Activated T-cell treated with anti-CD3 and anti-CD28 coated beads, Interleukin-2, amount 50 U/mL, for 1 hour (primary cell): ENCODE data around the gene TLCD2.
"Not testable (repeated sequence)": the region's sequence is repeated elsewhere in the genome, so short reads cannot be mapped to it uniquely, and the experiment has no call there.

Experiments
- DNase-seq: peaks from one replicate; pipeline ENCODE4 v3.0.0-alpha.2; 2020

TLCD2 gene, protein sequence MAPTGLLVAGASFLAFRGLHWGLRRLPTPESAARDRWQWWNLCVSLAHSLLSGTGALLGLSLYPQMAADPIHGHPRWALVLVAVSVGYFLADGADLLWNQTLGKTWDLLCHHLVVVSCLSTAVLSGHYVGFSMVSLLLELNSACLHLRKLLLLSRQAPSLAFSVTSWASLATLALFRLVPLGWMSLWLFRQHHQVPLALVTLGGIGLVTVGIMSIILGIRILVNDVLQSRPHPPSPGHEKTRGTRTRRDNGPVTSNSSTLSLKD

GRCh38 chr17:1709971-1710806 lies at the start of gene TLCD2:
TLCD2 (minus strand) TSS chr17:1710377; CDS start chr17:1710242, 135 bp downstream.
- DNase-seq = no peak

DNA sequence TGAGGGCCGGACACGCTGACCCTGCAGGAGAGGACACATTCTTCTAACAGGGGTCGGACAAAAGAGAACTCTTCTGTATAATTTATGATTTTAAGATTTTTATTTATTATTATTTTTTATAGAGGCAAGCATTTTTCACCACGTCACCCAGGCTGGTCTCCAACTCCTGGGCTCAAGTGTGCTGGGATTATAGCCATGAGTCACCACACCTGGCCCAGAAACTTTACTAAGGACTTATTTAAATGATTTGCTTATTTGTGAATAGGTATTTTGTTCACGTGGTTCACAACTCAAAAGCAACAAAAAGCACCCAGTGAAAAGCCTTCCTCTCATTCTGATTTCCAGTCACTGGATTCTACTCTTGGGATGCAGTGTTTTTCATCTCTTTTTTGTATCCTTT lies 49.4 kb upstream of the TLCD2 start:
- DNase-seq = no peak

GRCh38 chr17:1758807-1759206 lies 48.6 kb upstream of the TLCD2 start:
- no peak for DNase-seq

DNA sequence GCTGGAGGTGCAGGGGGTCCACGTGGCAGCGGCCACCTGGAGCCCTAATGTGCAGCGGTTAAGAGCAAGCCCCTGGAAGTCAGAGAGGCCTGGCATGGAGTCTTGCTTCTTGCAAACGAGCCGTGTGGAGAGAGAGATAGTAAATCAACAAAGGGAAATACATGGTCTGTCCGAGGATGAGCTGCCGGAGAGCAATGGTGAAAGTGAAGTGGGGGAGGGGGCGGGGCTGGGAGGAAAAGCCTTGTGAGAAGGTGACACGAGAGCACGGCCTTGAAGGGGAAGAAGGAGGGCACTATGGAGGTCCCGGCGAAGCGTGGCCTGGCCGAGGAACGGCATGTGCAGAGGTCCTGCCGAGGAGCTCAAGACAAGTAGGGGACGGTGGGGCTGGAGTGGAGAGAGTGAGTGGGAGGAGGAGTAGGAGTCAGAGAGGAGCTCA lies 45.7 kb upstream of the TLCD2 start:
- no peak for DNase-seq

DNA sequence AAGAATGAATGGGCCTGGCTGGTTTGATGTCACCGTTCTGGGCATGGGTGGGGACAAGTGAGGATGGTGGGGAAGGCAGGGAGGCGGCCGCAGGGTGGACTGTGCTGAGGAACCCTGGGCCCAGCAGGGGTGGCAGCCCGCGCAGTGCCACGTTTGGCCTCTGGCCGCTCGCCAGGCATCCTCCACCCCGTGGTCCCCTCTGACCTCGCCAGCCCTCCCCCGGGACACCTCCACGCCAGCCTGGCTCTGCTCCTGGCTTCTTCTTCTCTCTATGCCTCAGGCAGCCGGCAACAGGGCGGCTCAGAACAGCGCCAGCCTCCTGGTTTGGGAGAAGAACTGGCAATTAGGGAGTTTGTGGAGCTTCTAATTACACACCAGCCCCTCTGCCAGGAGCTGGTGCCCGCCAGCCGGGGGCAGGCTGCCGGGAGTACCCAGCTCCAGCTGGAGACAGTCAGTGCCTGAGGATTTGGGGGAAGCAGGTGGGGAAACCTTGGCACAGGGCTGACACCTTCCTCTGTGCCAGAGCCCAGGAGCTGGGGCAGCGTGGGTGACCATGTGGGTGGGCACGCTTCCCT lies 45.2 kb upstream of the TLCD2 start:
- no peak for DNase-seq

DNA sequence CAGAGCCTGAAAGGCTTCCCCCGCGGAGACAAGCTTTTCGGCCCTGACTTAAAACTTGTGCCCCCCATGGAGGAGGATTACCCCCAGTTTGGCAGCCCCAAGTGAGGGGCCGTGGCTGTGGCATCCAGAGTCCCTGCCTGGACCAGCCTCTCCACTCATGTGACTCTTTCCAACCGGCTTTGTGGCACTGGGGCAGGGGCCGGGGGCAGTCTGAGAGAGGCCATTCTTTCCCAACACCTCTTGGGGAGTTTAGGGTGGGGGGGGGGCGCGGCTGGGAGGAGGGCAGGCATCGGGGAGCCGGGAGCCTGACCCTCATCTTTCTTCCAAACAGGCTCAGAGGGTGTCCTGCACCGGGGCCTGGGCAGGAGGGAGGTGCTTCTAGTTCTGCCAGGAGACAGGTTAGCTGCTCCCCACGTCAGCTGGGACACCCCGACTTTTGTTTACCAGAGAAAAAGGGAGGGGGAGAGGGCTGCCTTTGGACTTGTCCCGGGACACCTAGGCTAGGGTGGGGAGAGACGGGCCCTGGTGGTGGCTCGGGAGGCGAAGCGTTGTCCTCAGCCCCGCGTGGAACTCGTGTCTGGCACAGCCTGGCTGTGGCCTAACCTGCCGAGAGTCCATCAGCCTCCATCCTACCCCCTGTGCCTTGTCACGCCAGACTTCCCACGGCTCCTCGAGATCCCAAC lies 44.4 kb upstream of the TLCD2 start:
- DNase-seq = no peak

DNA sequence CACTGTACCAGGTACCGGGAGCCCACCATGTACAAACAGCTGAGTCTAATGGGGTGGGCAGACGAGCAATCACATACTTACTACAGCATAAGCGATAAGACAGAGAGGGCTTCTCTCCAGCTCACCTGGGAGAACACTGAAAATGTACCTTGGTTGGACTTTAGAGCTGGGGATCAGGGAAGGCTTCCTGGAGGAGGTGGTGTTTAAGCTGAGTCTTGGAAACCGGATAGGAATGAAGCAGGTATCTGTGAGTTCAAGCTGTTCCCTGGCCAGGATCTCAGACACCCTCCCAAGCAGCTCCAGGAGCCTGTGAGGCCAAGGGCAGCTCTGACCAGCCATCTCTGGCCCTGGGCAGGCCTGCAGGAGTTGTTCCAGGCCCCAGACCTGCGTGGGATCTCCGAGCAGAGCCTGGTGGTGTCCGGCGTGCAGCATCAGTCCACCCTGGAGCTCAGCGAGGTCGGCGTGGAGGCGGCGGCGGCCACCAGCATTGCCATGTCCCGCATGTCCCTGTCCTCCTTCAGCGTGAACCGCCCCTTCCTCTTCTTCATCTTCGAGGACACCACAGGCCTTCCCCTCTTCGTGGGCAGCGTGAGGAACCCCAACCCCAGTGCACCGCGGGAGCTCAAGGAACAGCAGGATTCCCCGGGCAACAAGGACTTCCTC lies 43.7 kb upstream of the TLCD2 start:
- no peak for DNase-seq

DNA sequence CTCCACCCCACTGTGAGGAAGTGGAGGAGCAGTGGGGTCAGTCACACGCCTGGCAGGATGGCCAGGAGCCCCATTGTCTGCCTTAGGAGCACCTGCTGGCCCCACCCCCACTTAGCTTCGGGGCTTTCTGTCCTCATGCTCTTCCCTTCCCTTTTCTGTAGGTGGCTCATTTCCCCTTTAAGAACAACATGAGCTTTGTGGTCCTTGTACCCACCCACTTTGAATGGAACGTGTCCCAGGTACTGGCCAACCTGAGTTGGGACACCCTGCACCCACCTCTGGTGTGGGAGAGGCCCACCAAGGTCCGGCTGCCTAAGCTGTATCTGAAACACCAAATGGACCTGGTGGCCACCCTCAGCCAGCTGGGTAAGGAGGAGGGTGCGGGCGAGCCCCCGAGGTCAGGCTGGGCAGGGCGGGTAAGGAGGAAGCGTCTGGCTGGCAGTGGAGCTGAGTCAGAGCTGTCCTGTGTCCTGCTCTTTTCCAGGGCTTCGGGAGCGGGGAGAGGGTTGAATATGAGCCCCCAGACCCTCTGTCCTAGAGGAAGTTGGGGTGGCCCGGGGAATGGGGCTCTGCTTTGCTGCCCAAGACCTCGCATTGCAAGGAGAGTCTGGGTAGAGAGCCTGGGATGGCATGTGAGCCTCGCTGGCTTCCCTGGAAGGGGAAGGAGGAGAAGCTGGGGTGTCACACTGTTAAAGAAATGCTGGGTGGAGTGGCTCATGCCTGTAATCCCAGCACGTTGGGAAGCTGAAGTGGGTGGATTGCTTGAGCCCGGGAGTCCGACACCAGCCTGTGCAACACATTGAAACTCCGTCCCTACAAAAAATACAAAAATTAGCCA lies 42.5 kb upstream of the TLCD2 start:
- no peak for DNase-seq

DNA sequence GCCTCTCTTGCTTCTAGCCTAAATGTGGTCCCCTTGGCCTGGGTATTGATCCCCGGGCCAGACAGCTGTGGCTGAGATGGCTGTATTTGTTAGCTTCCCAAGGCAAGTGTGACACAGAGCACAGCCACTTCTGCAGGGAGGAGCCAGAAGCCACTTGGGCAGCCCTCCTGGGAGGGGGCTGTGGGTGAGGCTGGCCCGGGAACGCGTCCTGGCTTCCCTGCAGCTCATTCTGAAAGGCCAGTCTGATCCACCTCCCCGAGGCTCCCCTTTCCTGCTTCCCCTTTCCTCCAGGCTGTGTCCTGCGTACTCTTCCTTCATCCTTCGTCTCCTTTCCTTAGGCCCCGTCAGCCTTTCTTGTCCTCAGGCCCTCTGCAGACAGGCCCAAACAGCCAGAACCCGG lies 40.5 kb upstream of the TLCD2 start:
- no peak for DNase-seq

GRCh38 chr17:1746975-1747543 lies 36.9 kb upstream of the TLCD2 start:
- DNase-seq = no peak

GRCh38 chr17:1745513-1746020 lies 35.4 kb upstream of the TLCD2 start:
- DNase-seq = no peak

DNA sequence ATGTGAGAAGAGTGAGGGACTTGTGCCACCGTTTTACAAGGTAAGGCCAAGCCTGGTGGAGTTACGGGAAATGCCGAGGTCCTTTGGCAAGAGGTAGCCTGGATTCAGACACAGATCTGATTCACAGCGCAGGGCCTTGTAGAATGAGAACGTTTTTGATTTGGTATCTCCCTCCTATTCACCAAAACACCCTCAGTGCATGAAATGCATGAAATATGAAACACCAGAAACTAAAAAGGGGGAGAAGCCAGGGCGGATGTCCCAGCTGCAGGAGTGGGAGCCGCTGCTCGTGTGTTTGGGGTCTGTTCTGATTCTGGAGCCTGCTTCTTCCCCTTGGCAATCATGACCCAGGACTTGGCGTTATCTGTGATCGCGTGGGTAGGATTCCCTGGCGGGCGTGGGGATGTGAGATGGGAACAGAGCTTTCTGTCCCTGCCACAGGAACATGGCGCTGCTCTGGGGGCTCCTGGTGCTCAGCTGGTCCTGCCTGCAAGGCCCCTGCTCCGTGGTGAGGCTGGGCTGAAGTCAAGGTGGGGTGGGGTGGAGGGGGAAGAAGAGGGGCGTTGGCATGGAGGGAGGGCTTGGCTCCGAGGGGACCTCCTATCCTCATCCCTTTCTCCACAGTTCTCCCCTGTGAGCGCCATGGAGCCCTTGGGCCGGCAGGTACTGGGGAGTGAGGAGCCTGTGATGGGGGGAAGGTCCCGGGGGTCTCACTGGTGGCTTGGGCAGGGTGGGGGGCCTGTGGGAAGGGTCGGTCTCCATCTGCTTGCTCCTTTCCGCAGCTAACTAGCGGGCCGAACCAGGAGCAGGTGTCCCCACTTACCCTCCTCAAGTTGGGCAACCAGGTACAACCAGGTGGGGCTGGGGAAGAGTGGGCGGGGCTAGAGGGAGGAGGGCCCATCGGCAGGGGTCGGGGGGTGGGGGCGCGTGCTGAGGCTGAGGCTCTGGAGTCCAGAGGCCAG lies 34.7 kb upstream of the TLCD2 start:
- DNase-seq = no peak

- DNase-seq = no peak
These were observed 32.9 kb upstream of the TLCD2 start for GRCh38 chr17:1743088-1743439.

GRCh38 chr17:1742371-1743087 lies 32.4 kb upstream of the TLCD2 start, which contains the start of gene SERPINF2:
SERPINF2 (plus strand) TSS chr17:1742871; CDS start chr17:1744996, 2,125 bp downstream.
- DNase-seq = no peak

DNA sequence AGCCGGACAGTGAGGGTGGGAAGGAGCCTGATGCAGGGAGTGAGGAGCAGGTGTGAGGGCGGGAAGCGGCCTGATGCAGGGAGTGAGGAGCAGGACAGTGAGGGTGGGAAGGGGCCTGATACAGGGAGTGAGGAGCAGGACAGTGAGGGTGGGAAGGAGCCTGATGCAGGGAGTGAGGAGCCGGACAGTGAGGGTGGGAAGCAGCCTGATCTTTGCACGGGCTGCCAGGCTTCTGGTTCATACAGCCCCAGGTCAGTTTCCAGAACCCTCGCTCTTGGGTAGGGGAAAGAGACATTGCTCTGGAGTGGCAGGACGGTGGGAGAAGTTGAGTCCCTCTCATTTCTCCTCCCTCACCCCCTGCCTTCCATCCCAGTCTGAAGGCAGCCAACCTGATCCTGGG lies 31.7 kb upstream of the TLCD2 start:
- DNase-seq = not testable (repeated sequence)

DNA sequence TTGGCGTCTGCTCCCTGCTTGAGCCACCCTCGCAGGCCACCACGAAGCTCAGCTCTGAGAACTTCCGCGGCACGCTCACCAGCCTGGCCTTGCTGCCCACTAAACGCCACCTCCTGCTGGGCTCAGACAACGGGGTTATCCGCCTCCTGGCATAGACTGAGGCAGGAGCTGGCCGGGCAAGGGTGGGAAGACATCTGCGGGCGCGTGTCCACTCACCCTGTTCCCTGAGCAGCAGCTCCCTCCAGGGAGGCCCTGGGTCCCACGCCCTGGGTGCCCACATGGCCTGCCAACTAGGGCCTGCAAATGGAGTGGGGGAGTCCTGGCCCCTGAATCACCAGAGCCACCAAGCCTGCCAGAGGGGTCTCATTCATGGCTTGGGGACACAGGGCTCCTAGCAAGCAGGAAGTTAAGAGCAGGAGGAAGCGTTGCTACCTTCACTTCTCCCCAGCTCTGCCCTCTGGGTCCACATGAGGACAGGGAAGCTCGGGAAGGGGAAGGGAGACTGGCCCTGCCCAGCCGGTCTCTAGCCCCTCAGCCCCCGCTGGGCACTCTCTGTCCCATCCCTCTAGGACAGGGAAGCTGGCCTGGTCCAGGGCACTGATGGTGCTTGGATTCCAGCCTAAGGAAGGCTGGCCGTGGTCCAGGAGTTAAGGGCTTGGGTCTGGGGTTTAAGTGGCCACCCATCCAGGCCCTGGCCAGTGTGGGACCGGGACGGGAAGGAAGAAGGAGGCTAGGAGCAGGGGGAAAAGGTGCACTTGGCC lies 27.5 kb upstream of the TLCD2 start:
- DNase-seq = no peak

- no peak for DNase-seq
These were observed 26.4 kb upstream of the TLCD2 start for GRCh38 chr17:1736348-1737281.
